Measurements from ENCODE around the gene MUCL1.
"Not testable (repeated sequence)": the region's sequence is repeated elsewhere in the genome, so short reads cannot be mapped to it uniquely, and the experiment has no call there.

The MUCL1 gene

GRCh38 chr12:54853933-54854538, at the start of gene MUCL1:
MUCL1 (plus strand) TSS chr12:54854516; CDS start chr12:54854583, 67 bp downstream.
- no peak for DNase-seq

DNA sequence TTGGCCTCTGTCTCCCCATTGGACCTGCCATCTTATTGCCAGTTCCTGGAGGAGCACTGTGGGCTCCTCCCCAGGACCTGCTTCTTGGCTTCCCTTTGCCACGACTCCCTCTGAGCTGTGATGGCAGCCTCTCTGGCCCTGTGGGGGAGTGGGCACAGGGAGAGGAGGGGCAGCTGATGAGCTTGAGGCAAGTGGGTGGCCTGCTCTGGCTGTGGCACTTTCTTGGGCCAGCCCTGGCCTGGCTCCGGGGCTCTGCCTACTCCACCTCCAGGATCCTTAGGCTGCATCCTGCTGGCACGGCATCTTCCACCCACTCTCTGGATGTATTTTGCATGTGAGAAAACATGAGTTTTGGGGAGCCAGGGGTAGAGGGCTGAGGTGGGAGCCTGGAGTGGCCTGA, 32.6 kb upstream of the MUCL1 start:
- no peak for DNase-seq

- no peak for DNase-seq
These were observed 29.9 kb upstream of the MUCL1 start for GRCh38 chr12:54824402-54824801.

DNA sequence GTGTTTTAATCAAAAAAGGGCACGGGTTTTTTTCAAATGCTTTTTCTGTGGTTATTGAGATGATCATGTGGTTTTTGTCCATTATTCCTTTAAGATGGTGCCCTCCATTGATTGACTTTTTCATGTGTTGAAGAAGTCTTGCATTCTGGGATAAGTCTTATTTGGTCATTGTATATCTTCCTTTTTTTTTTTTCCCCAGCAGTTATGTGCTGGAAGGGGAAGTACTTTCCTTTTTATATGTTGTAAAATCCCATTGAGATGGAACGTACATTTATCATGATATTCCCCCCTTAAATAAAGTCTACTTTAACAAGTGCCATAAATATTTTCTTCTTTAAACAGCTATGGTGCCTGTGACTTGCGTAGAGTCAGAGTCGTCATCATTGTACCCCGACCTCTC, 24.8 kb upstream of the MUCL1 start:
- DNase-seq = no peak

GRCh38 chr12:54830199-54830598, 24.1 kb upstream of the MUCL1 start:
- DNase-seq = no peak

- no peak for DNase-seq
These were observed 22.7 kb upstream of the MUCL1 start for GRCh38 chr12:54831631-54832030.

DNA sequence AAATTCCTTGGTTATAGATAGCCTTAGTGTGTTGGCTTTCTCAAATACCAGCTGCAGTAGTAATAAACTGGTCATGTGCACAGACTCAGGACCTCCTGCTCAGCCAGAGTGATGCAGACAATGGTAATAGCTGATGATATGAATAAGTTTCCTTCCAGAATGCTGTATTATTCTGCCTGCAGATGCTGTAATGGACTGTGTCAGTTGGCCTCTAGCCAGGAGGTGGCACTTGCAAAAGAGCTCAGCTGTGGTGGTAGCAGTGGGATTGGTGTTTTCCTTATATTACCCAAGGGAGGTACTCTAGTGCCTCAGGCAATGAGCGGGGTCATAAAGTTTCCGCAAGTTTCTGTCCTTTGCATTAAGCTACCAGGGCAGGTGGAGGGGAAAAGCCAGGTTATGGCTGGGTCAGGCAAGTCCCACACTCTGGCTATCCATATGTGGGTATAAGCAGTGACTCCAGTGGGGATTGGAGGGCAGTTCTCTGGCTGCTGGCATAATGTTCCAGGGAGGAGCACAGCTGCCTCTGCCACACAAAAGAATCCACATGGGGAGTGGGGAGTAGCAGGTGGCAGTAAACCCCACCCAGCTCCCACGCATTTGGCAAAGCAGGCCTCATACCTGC, 14.0 kb upstream of the MUCL1 start:
- no peak for DNase-seq

GRCh38 chr12:54857406-54857805, 3.1 kb downstream of the MUCL1 start:
- DNase-seq = no peak

GRCh38 chr12:54858562-54858961, 4.2 kb downstream of the MUCL1 start:
- DNase-seq = no peak

DNA sequence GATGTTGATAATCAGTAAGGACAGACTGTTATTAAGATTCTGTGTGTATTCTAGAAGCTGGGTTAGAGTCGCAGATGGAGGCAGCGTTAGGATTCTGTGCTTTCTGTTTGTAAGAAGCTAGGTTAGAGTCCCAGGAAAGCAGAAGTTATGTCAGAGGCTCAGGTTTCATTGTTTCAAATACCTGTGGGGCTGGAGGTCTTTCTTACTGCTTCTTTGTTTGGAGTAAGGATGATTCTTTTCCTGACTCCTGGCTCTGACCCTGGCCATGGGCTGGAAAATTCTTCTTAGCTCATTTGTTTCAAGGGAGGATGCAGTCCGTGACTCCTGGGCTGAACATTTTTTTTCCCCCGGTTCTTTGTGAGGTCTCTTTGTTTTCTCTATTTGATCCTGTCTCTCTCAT, 5.2 kb downstream of the MUCL1 start:
- no peak for DNase-seq

DNA sequence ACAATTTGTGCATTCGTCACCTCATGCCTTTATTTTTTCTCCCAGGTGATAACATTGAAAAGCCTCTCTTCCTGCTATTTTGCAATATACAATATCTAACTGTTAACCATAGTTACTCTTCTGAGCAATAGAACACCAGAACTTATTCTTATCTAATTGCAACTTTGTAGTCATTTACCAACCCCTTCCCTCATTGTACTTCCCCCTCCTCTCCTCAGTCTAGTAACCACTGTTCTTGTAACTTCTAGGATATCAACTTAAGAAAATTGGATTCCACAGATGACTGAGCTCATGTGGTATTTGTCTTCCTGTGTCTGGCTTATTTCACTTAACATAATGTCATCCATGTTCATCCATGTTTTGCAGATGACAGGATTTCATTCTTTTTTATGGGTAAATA, 7.6 kb downstream of the MUCL1 start:
- DNase-seq = no peak

DNA sequence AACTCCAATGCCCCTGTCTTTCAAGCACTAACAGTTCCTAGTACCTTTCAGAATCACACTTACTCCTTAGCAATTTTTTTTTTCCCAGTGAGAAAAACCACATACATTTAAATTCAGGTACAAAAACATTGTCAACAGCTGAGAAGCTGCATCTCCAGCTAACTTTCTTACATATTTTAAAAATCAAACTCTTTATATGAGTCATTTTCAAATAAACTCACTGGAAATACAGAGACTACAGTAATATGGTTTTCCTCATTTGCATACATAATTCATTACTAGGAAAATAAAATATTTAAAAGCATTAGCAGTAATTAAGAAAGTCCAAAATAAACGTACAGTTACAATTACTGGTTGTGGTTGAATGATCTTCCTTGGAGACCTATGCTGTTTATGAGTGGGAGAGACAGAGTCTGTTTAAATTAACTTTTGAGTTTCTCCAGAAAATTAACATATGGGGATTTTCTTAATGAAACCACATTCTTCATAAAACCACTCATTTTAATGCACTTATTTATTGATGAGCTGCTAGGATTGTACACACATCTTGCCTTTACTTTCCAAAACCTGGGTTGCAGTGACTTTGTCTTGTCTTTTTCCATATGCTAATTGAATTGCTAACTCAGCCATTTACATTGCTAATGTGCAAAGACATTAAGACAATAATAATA, 9.8 kb downstream of the MUCL1 start:
- DNase-seq = no peak

- no peak for DNase-seq
These were observed 11.5 kb downstream of the MUCL1 start for GRCh38 chr12:54865683-54866324.

- DNase-seq = no peak
These were observed 14.4 kb downstream of the MUCL1 start for GRCh38 chr12:54868690-54869089.

DNA sequence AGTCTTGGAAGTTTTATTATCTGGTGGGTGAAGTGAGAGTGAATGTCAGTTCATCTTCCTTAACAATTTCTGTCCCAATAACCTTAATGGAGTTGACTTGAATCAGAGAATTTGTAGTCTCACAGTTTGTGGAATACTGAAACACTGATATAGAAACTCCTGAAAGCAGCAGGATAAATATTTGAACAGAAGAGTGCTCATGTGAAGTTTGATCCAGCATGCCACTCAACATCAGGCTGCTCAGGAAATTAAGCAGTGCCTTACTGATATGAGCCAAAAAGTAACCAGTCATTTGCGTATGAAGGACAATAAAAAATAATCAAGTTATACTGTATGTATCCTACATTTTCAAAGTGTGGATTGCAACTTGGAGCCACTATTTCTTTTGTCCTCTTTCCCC, 15.7 kb downstream of the MUCL1 start:
- DNase-seq = no peak

DNA sequence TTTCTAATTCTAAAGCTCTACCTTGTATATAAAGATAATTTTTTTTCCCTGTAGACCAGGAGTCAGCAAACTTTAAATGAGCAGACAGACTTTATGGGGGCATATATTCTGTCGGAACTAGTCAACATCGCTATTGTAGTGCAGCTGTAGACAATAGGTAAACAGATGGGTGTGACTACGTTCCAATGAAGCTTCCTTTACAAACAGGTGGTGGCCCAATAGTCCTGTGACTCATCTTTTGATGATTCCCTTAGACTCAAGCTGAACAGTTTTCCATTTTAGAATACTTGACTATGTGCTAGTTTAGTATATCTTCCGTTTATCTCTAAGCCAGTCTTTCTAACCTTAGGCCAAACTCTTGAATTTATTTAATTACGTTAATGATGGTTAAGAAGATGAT, 16.3 kb downstream of the MUCL1 start:
- DNase-seq = no peak

- no peak for DNase-seq
These were observed 24.8 kb downstream of the MUCL1 start for GRCh38 chr12:54879150-54879549.

- DNase-seq = no peak
These were observed 25.3 kb downstream of the MUCL1 start for GRCh38 chr12:54879579-54879978.

DNA sequence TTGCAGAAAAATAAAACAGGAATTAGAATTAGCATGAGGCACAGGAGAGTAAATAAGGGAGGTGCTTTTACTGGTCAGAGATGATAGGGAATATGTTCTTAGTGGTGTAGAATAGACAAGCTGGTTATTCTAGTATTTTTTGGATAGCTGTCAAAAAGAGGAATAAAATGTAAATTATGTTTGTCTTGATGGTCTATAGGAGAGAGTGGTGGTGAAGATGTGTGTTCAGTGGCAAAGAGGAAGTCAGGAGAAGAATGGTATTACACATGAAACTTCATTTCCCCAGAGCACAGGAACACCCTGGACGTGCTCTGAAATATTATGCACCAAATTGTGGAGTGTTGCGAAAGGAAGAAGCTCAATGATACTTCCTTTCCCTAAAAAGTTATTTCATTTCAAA, 27.8 kb downstream of the MUCL1 start:
- DNase-seq = peak; percentile 5

GRCh38 chr12:54882597-54882996, 28.3 kb downstream of the MUCL1 start:
- not testable (repeated sequence) for DNase-seq

- not testable (repeated sequence) for DNase-seq
These were observed 34.1 kb downstream of the MUCL1 start for GRCh38 chr12:54888428-54888827.

DNA sequence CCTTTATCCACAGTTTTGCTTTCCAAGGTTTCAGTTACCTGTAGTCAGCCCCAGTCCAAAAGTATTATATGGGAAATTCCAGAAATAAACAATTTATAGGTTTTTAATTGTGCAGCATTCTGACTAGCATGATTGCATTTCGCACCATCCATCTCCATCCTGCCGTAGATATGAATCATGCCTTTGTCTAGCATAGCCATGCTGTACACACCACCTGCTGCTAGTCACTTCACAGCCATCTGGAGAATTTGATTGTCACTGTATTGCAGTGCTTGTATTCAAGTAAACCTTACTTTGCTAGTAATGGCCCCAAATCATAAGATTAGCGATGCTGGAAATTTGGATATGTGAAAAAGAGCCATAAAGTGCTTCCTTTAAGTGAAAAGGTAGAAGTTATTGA, 36.0 kb downstream of the MUCL1 start:
- DNase-seq = no peak

GRCh38 chr12:54891717-54892478, 37.6 kb downstream of the MUCL1 start:
- DNase-seq = no peak

All from SIG-M5 (cell line).